Measurements from ENCODE around the gene SYNM.

The SYNM gene

DNA sequence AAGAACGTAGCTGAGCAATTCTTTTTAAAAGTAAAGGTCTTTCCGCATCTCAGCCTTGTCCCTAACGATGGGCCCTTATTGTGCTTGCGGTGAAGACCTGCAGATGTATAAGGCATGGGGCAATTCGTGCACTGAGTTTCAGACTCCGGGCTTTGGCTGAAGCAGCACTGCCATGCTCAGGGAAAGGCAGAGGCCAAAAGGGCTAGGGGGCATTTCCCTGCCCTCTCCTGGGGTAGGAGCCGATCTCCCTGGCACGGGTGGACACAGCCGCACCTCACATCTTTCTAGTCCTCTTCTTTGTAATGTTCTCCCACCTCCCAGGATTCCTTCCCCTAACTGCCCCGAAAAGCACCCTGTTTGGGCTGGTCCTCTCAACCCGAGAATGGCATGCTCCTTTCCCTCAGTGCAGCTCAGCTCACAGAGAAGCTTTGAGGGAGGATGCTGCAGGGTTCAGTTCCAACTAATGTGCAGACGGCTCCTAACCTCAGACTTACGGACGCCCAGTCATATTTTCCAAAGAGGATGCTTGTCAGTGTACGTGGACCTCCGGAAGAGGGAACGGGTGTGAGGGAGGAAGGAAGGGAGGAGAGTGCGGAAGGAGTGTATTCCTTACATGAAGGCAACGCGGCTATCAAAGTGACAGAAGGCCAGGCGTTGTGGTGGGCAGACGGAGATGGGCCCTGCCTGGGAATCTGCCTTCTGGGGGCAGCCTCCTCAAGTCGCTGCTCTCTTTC is 61.2 kb downstream of the SYNM start:
- no peak overlapping the region for H3K27ac ChIP-seq

DNA sequence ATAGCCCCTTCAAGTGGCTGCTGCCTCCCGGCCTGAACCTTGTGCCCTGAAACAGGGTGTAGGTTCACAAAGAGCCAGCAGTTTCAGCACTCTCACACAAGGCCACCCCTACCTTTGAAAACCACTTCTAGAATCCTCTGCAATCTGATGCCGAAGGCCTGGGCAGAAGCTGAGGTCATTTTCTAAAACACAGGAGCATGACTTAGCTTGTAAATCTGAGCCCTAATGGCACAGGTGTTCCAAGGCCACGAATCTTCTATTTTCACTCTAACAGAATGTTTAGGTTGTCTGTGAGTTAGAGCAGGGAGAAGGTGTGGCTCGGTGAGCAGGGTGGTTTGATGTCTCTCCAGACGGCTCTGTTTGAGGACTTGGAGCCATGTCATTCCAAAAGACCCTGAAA is 62.3 kb downstream of the SYNM start:
- H3K27ac ChIP-seq, result no peak overlapping the region
- TF ChIP-seq, protein P1, sequence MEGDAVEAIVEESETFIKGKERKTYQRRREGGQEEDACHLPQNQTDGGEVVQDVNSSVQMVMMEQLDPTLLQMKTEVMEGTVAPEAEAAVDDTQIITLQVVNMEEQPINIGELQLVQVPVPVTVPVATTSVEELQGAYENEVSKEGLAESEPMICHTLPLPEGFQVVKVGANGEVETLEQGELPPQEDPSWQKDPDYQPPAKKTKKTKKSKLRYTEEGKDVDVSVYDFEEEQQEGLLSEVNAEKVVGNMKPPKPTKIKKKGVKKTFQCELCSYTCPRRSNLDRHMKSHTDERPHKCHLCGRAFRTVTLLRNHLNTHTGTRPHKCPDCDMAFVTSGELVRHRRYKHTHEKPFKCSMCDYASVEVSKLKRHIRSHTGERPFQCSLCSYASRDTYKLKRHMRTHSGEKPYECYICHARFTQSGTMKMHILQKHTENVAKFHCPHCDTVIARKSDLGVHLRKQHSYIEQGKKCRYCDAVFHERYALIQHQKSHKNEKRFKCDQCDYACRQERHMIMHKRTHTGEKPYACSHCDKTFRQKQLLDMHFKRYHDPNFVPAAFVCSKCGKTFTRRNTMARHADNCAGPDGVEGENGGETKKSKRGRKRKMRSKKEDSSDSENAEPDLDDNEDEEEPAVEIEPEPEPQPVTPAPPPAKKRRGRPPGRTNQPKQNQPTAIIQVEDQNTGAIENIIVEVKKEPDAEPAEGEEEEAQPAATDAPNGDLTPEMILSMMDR (conservative IDR thresholded peaks at IDR 0.05), result no peak
- no peak for TF ChIP-seq ZFX (IDR thresholded peaks at IDR 0.05)

More for the DNA sequence above, 61.2 kb downstream of the SYNM start:
- TF ChIP-seq, protein P1 (conservative IDR thresholded peaks at IDR 0.05), result no peak
- no peak for TF ChIP-seq ZFX (IDR thresholded peaks at IDR 0.05)

DNA sequence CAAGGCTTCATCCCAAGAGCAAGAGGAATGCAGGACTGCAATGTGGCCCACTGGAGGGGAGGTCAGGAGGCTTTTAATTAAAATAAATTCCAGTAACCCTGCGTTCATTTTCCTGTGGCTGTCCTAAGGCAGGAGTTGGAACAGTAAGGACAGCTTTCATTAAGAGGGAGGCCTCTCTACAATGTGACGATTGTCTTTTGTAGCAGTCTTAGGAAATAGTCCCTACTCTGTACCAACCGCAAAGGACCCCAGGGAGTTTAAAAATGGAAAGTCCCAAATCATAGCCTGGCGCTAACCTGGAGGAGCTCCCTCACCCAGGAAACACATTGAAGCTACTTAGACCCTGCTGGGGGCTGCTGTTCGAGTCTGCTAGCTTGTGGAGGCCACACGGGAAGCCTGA is 62.8 kb downstream of the SYNM start:
- no peak overlapping the region for H3K27ac ChIP-seq
- no peak for TF ChIP-seq ZFX (IDR thresholded peaks at IDR 0.05)
- TF ChIP-seq, protein P1 (conservative IDR thresholded peaks at IDR 0.05), result no peak

DNA sequence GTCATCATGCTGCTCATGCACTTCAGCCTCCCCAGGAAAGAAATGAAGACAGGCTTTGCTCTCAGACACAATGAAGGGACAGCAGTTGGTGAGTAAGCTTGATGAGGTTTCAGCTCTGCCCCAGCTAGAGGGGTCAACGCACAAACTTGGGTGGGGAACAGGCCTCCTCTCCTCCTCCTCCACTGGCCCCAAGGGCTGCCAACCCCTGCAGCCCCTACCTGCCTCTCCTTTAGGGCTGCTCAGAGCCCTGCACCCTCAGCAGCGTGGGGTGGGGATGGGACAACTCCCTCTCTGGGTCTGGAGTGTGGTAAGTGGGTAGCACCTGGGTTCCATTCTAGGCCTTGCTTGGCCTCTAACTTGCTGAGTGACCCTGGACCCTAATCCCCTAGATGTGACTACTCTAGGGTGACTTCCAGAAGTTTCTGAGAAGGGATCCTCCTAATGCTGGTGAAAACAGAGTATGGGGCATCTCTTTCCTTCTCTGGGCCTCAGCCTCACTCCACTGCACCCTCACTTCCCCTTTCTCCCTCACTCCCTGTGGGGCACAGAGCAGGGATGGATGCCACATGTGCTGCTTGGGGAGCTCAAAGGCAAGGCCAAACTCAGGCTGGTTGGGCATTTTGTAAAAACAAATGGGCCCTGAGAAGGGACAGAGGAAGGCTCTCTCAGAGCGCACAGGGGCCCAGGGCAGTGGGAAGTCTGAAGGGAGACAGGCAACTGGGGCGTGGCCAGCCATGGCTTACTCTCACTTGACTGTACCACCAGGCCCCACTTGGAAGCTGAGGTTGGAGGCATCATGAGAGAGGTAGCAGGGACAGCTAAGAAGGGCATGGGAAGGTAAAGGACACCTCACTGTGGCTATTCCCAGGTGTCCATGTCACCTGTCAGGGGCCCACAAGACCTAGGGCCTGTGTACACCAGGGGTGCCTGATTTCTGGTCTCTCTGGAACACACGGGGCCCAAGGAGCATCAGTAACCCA is 64.0 kb downstream of the SYNM start:
- H3K27ac ChIP-seq, result no peak overlapping the region
- TF ChIP-seq ZFX (IDR thresholded peaks at IDR 0.05), result no peak
- TF ChIP-seq, protein P1 (conservative IDR thresholded peaks at IDR 0.05), result no peak

DNA sequence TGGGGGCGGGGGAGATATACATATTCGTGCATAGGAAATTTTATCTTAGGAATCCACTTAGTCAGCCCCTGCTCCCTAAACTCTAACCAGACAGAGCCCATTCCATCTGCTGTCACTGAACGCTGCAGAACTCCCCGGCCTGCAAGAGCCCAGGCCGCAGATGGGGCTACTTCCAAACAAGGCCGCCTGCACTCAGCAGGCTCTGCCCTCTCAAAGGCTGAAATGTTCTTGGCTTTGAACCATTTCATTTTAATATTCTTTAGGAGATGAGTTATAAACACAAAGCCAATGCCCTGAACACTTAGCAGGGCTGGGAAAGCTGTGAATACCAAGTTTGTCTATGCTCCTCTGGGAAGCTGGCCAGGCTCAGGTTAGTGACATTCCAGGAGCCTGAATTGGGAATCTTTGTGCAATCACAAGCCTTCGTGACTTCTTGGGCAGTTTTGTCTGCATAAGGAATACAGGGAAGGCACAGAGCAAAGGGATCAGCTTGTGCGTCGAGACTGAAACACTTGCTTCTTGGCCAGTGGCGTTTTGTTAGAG is 65.0 kb downstream of the SYNM start:
- TF ChIP-seq, protein P1 (conservative IDR thresholded peaks at IDR 0.05), result no peak
- TF ChIP-seq ZFX (IDR thresholded peaks at IDR 0.05), result no peak

DNA sequence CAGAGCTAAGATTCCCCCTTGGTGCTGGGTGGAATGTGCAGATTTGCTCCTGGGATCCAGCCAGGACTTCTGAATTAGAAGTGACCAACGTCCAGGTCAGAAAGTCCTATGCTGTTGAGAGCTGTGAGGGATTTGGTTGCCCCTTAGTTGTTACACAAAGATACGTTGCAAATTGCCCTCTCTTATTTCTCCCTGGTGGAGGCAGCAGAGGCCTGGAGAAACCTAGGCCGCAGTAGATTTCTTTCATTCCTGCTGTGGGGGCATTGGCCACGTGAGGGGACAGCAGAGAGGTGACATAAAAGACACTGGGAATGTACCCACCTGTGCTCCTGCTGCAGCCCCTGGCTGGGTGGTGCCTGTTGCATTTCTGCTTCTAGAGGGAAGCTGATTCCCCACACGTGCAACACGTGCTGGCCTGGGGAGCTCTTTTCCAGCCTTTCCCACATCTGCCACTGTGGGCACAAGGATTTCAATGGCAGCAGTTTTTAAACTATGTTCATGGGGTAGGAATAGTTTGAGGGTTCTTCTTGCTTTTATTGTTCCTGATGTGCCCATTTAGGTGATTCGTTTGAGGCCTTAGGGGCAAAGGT is 65.7 kb downstream of the SYNM start:
- no peak overlapping the region for H3K27ac ChIP-seq
- TF ChIP-seq, protein P1 (conservative IDR thresholded peaks at IDR 0.05), result no peak
- no peak for TF ChIP-seq ZFX (IDR thresholded peaks at IDR 0.05)

More for the DNA sequence above, 65.0 kb downstream of the SYNM start:
- H3K27ac ChIP-seq, result no peak overlapping the region
